Stomach smooth muscle (tissue), 2 donors: Measurements from ENCODE around the gene ERRFI1.

Experiments used
- H3K27ac ChIP-seq: one replicate; pipeline ENCODE4 v1.7.0; 2013; ENCODE audit warnings: mild to moderate bottlenecking, low read length, inconsistent platforms
- H3K27me3 ChIP-seq, 2 donors: one replicate each; pipeline ENCODE4 v1.7.0; 2013; ENCODE audit warnings: low read length in 2 of 2; ENCODE audit not compliant: insufficient read depth in 2 of 2, control insufficient read depth in 1 of 2
- H3K36me3 ChIP-seq, 2 donors: one replicate each; pipeline ENCODE4 v1.7.0; 2013; ENCODE audit warnings: low read length in 2 of 2; ENCODE audit not compliant: control insufficient read depth in 2 of 2, insufficient read depth in 2 of 2
- H3K4me1 ChIP-seq: one replicate; pipeline ENCODE4 v1.7.0; 2013; ENCODE audit warnings: low read length; ENCODE audit not compliant: control insufficient read depth, insufficient read depth
- H3K4me3 ChIP-seq, 2 donors: one replicate each; pipeline ENCODE4 v1.7.0; 2013; ENCODE audit warnings: low read length in 2 of 2
- H3K9ac ChIP-seq, 2 donors: one replicate each; pipeline ENCODE4 v1.7.0; 2013; ENCODE audit warnings: low read length in 2 of 2, mild to moderate bottlenecking in 1 of 2
- H3K9me3 ChIP-seq, 2 donors: one replicate each; pipeline ENCODE4 v1.7.0; 2013; ENCODE audit warnings: low read length in 2 of 2; ENCODE audit not compliant: control insufficient read depth in 2 of 2
- donor health status: healthy.
- donor health status: Pancreatic carcinoma.

ERRFI1 gene

GRCh38 chr1:7985851-7986612, 40.1 kb downstream of the ERRFI1 start:
- Histone ChIP-seq H3K9me3 (no peaks in the 10 kb centered on the region), H3K9ac (no peak overlapping the region), H3K36me3 (peaks cover 36 to 43% of the 10 kb centered on the region in 2 donors), H3K4me1 (peaks cover 10% of the 10 kb centered on the region), H3K27me3 (no peaks in the 10 kb centered on the region), H3K27ac (no peak overlapping the region), H3K4me3 (no peak overlapping the region)

- Histone ChIP-seq H3K9ac (no peak overlapping the region), H3K36me3 (peaks cover 45 to 48% of the 10 kb centered on the region in 2 donors), H3K4me3 (no peak overlapping the region)
Measured at GRCh38 chr1:7984811-7985210, 41.3 kb downstream of the ERRFI1 start.

GRCh38 chr1:7983086-7983778, 42.9 kb downstream of the ERRFI1 start:
- Histone ChIP-seq H3K9me3 (no peaks in the 10 kb centered on the region), H3K27me3 (no peaks in the 10 kb centered on the region), H3K27ac (no peak overlapping the region), H3K4me1 (peaks cover 4% of the 10 kb centered on the region), H3K4me3 (no peak overlapping the region), H3K9ac (no peak overlapping the region), H3K36me3 (peaks cover 54 to 57% of the 10 kb centered on the region in 2 donors)

More at GRCh38 chr1:7984811-7985210, 41.3 kb downstream of the ERRFI1 start:
- no peaks in the 10 kb centered on the region for H3K9me3 ChIP-seq
- H3K4me1 ChIP-seq: peaks cover 7% of the 10 kb centered on the region
- no peak overlapping the region for H3K27ac ChIP-seq
- H3K27me3 ChIP-seq: no peaks in the 10 kb centered on the region

- H3K9me3 ChIP-seq: no peaks in the 10 kb centered on the region
- H3K27ac ChIP-seq: no peak overlapping the region
- no peak overlapping the region for H3K9ac ChIP-seq
- no peaks in the 10 kb centered on the region for H3K27me3 ChIP-seq
- no peak overlapping the region for H3K4me3 ChIP-seq
- peaks cover 54% of the 10 kb centered on the region in 2 donors for H3K36me3 ChIP-seq
- peaks cover 4% of the 10 kb centered on the region for H3K4me1 ChIP-seq
Measured at GRCh38 chr1:7980984-7981383, 45.1 kb downstream of the ERRFI1 start.

- Histone ChIP-seq H3K27me3 (no peaks in the 10 kb centered on the region), H3K4me1 (no peaks in the 10 kb centered on the region), H3K9me3 (no peaks in the 10 kb centered on the region), H3K27ac (no peak overlapping the region), H3K9ac (no peak overlapping the region), H3K36me3 (peaks cover 28 to 39% of the 10 kb centered on the region in 2 donors), H3K4me3 (no peak overlapping the region)
Measured at GRCh38 chr1:7975212-7975865, 50.8 kb downstream of the ERRFI1 start.

- H3K9me3 ChIP-seq: no peaks in the 10 kb centered on the region
- H3K4me1 ChIP-seq: no peaks in the 10 kb centered on the region
- H3K36me3 ChIP-seq: peaks cover 27 to 39% of the 10 kb centered on the region in 2 donors
- no peak overlapping the region for H3K4me3 ChIP-seq
- no peaks in the 10 kb centered on the region for H3K27me3 ChIP-seq
- H3K27ac ChIP-seq: no peak overlapping the region
- H3K9ac ChIP-seq: no peak overlapping the region
Measured at GRCh38 chr1:7973086-7973485, 53.0 kb downstream of the ERRFI1 start.

- H3K4me1 ChIP-seq: no peaks in the 10 kb centered on the region
- no peak overlapping the region for H3K27ac ChIP-seq
- H3K27me3 ChIP-seq: no peaks in the 10 kb centered on the region
- H3K4me3 ChIP-seq: no peak overlapping the region
- no peaks in the 10 kb centered on the region for H3K9me3 ChIP-seq
- peaks cover 31 to 37% of the 10 kb centered on the region in 2 donors for H3K36me3 ChIP-seq
- no peak overlapping the region for H3K9ac ChIP-seq
Measured at GRCh38 chr1:7972285-7972684, 53.8 kb downstream of the ERRFI1 start.

- Histone ChIP-seq H3K4me3 (no peak overlapping the region), H3K27me3 (no peaks in the 10 kb centered on the region), H3K9ac (no peak overlapping the region), H3K4me1 (no peaks in the 10 kb centered on the region), H3K27ac (no peak overlapping the region), H3K36me3 (peaks cover 33 to 42% of the 10 kb centered on the region in 2 donors), H3K9me3 (no peaks in the 10 kb centered on the region)
Measured at GRCh38 chr1:7971024-7971423, 55.1 kb downstream of the ERRFI1 start.

GRCh38 chr1:7970246-7970645, 55.9 kb downstream of the ERRFI1 start:
- H3K9me3 ChIP-seq: no peaks in the 10 kb centered on the region
- no peak overlapping the region for H3K27ac ChIP-seq
- H3K9ac ChIP-seq: no peak overlapping the region
- H3K36me3 ChIP-seq: peaks cover 40 to 49% of the 10 kb centered on the region in 2 donors
- H3K4me1 ChIP-seq: no peaks in the 10 kb centered on the region
- no peak overlapping the region for H3K4me3 ChIP-seq
- no peaks in the 10 kb centered on the region for H3K27me3 ChIP-seq

GRCh38 chr1:7967651-7968050, 58.5 kb downstream of the ERRFI1 start:
- H3K4me1 ChIP-seq: peaks cover 5% of the 10 kb centered on the region
- H3K36me3 ChIP-seq: peaks cover 55 to 56% of the 10 kb centered on the region in 2 donors
- no peaks in the 10 kb centered on the region for H3K9me3 ChIP-seq

More at GRCh38 chr1:7967651-7968050, 58.5 kb downstream of the ERRFI1 start:
- Histone ChIP-seq H3K27ac (no peak overlapping the region), H3K9ac (no peak overlapping the region), H3K27me3 (no peaks in the 10 kb centered on the region), H3K4me3 (no peak overlapping the region)
